Measurements from ENCODE around the gene S100A4.

Gene S100A4

DNA sequence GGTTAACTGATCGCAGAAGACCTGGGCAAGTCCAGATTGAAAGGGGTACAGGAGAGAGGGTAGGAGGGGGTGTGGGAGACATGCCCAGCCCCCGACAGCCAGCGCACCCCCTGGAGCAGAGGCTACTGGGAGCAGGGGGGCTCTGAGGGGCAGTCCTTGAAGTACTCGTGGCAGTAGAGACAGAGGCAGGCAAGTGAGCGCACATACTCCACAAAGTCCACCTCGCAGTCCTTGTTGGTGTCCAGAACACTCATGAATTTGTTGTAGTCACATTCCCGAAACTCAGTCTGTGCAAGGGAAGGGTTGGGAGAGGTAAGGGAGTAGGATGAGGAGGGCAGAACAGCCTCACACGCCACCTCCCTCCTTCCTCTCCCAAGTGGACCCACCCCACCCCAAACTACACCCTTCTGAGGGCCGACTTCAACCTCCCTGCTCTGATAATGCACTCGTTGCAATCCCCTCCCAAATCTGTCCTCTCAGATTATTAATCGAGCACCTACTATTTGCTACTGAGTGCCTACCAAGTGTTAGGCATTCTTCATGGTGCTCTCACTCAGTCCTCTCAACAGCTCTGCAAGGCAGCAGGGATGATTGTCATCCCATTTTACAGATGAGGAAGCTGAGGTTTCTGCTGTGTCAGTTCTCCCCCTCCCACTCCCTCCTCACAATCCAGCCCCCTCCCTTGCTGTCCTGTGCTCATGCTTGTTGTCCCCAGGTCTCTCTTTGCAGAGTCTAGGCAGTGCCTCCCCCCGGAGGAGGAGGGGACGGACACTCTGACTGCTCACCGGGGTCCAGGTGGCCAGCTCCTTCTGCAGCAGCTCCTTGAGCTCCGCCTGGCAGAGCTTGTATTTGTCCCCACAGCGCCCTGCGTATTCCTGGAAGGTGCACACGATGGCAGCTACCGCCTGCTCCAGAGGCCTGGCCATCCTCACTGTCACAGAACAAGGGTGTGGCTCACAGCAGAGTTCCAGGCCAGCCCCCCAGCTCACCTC, 2.2 kb upstream of the S100A4 start:
- no peak for DNase-seq (ENCODE audit: low read depth)

DNA sequence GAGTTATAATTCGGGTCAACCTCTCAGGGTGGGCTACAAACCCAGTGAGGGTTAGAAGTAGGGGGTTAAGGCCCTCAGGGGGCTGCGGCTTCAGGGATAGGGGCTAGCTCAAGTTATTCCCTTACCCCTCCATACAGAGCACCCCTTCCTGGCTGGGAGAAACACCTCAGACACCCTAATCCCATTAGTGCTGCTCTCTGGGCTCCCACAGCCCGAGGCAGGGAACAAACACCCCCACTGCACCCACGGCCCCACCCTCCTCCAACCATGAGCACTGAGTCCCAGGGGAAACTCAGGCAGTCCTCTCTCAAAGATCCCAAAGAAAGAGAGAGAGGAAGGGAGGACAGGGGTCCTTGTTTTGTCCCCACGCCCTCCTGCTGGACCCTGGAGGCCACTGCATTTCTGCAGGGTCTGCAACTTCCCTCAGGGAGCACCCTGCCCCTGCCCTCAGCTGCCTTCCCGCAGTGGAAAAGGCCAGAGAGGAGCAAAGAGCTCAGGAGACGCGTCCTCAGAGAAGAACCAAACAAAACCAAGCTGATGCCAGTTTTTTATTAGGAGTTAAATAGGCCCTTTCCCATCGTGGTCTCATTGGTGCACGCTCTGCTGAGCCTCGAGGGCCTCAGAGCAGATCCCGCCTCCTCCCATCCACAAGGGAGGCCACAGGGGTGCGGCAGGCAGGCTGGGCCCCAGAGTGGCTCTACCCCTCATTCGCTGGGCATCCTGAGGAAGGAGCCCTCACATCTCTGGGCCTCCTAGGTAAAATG, 1.4 kb upstream of the S100A4 start:
- no peak for DNase-seq (ENCODE audit: low read depth)

DNA sequence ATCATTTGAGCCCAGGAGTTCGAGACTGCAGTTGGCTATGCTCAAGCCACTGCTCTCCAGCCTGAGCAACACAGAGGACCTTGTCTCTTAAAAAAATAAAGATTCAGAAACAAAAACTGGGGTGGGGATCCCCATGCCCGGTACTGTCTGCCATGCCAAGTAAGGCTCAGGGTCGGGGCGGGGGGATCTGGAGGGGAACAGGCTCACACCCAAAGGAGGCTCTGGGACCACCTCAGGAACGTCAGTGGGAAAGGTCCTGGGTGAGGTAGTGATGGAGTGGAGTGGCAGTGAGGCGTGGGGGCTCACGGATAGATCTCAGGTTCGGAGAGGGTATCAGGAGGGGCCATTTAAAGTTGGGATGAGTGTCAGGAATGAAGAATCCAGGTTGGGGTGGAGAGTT, 765 bp upstream of the S100A4 start:
- DNase-seq (ENCODE audit: low read depth), result no peak

DNA sequence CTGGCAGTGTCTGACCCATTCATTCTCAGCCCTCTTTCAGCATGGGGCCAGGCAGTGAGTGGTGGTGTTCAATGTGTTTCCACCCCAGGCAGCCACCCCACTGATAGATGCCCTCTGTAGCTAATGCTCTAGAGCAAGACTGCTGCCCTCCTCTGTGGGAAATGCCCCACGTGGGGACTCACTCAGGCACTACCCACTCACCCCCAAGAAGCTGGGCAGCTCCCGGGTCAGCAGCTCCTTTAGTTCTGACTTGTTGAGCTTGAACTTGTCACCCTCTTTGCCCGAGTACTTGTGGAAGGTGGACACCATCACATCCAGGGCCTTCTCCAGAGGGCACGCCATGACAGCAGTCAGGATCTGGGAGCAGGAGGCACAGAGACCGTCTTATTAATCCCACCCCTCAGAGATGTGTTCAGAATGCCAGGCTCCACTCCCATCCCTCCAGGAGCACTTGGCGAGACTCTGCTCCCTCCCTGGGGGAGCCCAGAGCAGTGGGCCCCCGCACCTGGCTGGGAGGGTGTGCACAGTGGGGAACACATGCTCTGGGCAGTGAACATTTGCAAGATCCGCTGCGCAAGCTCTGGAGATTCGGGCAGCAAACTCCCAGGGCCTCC, 1.0 kb downstream of the S100A4 start:
- no peak for DNase-seq (ENCODE audit: low read depth)

DNA sequence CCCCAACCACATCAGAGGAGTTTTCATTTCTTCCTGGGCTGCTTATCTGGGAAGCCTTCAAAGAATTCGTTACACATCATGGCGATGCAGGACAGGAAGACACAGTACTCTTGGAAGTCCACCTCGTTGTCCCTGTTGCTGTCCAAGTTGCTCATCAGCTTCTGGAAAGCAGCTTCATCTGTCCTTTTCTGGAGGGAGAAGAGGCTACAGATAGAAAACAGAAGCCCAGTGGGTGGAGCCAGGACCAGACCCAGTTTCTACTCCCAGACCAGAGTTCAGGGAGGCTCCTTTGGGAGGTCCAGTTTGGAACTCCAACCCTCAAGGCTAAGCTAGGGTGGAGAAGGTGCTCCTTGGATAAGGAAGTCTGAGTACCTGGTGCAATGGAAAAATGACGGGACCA, 1.9 kb downstream of the S100A4 start:
- DNase-seq (ENCODE audit: low read depth), result no peak

DNA sequence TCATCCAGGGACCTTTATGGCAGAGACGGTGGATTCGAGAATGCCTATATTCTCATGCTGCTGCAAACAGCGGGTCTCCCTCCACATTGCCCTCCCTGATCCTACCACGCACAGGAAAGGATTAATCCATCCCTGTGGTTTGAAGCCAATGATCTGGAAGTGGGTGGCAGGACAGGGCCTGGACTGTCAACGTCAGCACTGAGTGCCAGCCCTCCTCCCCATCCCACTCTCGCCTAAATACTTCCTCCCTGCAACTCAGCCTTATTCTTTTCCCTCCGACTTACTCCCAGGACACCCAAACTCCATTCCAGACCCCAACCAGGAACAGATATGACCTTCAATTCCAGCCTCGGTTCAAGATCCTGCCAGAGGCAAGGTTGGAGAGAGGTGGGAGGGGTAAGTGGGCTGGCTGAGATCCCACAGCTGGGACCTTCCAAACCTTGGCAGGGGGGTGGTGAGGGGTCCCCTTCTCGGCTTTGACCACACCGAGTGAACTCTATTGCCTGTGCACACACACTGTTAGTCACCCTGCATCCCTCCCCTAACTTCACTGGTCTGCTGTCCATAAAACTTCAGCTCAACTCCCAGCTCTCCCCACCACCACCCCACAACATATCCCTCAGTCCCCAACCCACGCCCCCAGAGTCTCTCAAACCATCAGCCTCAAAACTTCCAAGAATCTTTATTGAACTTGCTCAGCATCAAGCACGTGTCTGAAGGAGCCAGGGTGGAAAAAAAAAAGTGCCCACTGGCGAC, 2.5 kb downstream of the S100A4 start:
- DNase-seq (ENCODE audit: low read depth), result no peak

DNA sequence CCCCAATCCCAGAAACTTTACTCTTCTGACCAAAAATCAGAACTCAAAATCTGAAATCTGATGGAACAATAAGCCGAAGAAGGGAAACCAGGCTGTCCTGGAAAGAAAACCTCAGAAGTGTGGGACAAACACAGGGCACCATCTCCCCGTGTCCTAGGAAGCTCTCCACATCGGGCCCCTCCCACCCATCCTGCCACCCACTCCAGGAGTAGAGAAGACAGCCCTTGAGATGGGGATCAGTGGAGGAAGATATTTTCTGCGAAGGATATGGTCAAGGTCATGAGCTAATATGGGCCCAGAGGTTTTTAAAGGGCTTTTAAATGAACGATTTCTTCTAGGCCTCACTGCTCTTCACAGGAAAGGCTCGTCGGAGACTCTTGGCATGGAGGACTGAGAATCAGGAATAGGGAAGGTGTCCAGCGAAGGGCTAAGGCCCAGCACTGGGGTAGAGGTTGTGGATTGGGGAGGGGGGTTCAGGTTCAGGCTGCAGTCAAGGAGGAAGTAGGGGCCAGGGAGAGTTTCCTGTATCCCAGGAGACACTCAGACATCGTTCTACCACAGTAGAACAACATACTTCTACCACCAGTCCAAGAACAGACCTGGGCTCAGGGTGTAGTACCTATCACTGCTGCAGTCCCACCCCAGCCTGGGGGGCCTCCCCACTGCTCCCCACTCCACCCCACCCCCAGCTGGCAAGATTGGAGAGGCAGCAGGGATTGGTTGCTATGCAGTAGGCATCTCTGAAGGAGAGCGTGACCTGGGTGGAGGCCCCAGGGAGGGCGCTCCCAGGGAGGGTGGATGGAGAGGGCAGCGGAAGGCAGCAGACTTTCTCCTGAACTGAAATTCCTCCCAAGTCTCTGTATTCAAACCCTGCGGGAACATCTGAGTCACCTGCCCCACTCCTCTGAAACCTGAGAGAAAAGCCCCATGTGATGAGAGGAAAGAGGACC, 3.7 kb downstream of the S100A4 start:
- DNase-seq (ENCODE audit: low read depth), result no peak

DNA sequence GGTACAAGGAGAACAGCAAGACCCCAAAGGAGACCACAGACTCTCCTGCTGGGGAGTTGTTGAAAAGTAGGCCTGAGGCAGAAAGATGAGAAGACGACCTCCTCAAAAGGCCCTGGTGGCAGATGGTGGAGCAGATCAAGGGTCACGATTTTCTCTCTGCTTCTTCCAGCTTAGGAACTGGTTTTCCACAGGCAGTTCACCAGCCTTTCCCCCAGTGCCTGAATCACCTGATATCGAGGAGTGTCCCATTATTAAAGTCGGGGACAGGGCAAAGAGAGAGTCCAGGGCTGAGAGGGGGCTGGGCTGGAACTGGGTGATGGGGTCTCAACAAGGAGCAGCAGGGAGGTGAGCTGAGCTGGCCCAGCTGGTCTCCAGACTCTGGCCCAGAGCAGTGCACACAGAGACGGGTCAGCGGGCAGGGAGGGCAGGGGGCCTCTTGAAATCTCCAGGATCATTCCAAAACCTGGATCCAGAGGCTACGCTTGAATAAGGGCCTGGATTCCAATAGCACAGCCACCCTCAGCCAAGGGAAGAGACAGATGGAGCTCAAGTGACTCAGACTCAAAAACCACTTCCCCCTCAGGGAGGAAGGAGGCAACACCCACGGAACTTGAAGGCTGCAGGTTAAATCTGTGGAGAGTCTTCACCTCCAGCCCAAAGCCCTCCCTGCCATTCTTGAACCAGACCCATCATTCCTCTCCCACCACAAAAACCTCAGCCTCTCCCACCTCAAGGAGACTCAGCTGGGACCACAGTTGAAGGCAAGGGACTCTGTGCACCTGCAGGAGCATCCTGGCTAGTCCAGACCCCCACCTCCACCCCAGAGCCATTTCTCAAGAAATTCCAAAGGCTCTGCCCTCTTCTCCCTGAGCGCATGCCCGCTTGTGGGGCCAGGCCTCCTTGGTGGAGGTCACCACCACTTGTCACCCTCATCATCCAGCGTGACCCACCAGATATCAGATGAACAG, 4.9 kb downstream of the S100A4 start, which contains the start of gene S100A5:
Gene S100A5 (minus strand): TSS at position 541 of the 968 bp plus-strand sequence. CDS start 743 bp downstream, outside the sequence.
- no peak for DNase-seq (ENCODE audit: low read depth)

DNA sequence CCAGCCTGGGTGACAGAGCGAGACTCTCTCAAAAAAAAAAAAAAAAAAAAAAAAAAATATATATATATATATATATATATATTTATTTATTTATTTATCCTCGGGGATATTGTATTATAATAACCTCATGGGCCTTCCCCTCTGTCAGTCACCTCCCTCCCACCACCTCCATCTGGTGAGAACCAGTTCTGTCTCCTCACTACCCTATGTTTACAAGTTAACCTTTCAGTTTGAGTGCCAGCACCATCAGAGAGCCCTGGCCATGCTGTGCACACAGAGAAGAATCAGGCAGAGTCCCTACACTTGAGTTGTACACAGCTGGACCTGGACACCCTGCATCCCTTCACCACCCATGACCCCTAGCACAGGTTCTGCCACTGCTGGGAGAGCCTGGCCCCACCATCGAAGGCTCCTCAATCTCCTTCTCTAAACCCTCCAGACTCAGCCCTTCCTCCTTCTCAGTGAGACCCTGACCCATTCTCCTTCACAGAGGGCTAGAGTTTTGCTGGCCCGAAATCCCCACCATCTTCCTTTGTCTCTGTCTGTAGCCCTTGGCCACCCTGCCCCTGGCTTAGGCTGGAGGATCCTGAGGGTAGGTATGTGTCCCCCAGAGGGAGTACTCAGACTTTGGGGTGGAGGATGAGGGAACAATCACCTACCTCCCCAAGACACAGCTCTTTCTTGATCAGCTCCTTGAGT, 6.1 kb downstream of the S100A4 start:
- no peak for DNase-seq (ENCODE audit: low read depth)

DNA sequence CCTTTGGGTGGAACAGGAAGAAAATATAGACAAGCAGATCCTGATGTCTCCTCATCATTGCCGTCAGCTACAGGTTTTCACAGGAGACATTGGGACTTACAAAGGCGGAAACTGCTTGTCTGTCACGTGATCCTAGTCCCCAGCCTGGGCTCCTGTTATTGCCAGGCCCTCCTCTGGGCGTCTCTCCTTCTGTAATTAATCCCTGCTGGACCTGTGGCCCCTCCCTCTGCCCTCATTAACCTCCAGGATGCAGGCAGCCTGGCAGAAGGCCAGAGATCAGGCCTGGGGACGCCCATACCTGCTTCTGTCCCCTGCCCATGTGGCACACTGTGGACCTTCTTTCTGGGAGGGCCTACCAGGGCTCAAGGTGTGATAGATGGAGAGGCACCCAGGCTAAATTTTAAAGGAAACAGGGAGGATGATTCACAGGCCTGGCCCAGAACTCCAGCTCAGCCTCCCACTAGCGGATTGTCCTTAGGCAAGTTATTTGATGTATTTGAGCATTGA, 7.2 kb downstream of the S100A4 start:
- DNase-seq (ENCODE audit: low read depth), result no peak

DNA sequence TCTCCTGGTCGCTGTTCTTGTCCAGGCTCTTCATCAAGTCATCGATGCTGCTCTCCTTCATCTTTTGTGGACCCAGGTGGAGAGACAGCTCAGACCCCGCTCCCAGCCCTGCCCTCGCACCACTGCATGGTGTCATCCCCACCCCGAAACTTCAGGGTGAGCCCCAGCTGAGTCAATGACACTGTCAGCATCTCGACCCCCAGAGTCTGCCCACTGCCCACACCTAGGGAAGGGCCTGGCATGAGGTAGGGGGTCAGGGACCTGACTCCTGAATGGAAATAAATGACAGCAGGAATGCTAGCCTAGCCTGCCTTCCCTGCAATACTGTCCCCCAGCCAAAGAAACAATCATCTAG, 8.3 kb downstream of the S100A4 start:
- DNase-seq (ENCODE audit: low read depth), result no peak

DNA sequence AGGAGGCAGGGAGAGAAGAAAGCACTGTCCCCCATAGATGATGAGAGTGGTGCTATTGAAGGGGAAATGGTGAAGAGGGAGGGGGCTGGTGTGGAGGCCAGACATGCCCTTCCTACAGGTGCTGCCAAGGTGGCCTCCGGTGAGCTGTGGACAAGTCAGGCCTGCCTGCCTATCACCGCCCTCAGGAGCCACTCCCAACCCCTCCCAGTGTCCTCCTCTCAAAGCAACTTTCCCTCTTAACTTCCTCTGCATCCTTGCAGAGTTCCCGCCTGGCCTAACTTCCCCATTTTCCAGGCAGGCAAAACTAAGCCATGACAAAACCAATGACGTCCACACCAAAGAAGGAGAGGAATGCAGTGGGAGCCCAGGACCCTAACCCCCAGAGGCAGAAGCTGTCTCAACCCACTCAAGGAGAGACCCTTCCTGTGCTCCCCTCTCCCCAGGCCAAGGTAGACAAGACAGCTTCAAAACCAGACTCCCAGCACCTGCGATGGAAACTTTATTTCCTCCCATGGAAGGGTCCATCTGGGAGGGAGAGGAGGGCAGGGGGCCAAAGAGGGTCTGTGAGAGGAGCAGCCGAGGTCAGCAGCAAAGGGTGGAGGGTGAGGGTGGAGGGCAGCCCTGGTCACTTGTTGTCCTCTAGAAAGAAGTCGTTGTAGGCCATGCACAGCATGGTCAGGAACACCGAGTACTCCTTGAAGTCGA, 8.8 kb downstream of the S100A4 start:
- DNase-seq (ENCODE audit: low read depth), result no peak

DNA sequence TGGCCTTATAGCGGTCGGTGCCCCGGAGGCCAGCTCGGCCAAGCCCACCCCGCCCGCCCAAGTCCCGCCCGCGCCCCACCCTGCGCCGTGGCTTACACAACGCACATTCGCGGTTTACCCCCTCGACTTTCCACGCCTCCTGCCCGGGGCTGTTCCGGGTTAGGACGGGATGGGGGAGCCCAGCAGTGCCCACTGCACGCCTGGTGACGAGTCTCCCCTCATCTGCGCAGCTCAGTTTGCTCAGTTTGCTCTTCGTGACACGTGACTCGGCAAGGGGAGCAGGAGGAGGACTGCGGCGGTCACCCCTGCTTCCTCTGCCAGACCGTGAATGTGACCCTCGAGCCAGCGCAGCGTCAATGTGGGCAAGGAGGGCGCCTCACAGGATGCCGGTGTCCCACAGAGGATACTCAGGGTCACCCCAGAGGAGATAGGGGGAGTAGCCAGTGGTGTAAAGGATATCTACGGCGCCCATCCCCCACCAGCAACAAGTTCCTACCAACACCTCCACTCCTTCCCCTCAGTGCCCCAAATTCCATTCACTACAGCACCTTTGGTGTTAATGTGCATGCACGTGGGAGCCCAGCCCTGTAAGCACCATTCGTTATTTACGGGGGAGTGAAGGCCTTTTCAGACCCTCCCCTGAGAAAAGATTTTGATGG, 9.5 kb downstream of the S100A4 start:
- DNase-seq (ENCODE audit: low read depth), result peak; percentile 76

DNA sequence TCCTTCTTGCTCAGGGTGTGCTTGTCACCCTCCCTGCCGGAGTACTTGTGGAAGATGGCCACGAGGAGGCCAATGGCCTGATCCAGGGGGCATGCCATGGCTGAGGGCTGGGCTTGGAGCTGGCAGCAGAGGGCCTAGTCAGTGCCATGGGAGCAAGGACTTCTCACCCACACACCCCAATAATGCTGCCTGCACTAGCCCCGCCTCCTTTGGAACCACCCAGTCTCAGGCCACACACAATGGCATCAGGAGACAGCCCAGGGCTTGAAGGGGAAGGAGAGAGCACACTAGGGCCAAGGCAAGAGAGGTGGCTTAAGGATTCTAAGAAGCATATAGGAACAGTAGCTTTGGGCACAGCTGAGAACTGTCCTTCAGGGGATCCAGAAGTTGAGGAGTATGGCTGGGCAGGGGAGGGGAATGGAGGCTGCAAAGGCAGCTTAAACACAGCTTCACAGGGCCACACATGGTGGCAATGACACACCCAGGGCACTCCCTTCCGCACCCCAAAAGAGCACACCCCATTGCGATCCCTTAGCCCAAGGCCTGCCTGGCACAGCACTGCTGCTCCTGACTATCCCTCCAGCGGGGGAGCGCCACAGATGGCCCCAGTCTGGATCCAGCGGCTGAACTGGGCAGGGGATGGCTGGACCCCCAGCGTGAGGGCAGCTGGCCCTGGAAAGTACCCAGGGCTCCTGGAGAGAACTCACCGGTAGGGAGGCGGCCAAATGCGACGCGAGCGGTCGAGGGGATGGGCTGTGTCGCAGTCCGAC, 10.2 kb downstream of the S100A4 start, which contains the start of gene S100A6:
Gene S100A6 (minus strand): TSS at position 750 of the 770 bp plus-strand sequence. CDS start 652 bp downstream, at position 98.
- DNase-seq (ENCODE audit: low read depth), result no peak

DNA sequence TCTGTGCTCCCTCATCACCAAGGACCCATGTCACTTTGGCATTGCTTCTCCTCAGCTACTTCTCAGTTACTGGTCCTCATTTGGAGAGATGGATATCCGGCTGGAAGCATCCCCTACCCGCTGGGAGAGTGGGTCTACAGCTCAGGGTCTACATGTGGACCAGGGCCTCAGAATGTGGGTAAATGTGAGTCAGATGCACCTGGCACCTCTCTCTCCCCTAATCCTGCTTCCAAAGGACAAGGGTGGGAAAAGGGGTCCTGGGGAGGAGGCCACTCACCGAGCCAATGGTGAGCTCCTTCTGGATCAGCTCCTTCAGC, 10.7 kb downstream of the S100A4 start:
- DNase-seq (ENCODE audit: low read depth), result no peak

DNA sequence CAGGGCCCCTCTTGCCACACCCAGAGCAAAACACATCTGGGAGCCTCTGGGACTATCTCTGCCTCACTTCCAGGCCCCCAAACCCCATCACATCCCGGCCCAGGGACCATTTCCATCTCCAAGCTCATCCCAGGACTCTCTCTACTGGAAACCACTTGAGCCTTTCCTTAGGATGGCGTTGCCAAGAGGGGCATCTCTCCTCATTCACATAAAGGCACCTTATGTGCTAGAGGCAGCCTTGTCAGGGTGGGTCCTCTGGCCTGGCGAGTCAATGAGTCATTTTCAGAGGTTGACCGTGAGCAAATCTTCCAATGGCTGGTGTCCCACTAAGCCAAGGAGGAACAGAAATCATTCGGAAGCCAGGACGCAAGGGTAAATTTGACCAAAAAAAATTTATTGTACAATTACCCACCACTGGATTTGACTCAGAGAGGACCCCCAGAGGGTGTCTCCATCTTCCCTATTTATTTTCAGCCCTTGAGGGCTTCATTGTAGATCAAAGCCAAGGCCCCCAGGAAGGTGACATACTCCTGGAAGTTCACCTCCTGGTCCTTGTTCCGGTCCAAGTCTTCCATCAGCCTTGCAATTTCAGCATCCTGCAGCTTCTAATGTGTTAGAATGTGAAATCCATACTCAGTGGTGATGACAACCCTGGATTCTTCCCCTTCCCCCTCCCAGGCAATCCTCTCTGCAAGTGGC, 11.2 kb downstream of the S100A4 start:
- no peak for DNase-seq (ENCODE audit: low read depth)
